HepG2 (cell line): Measurements from ENCODE around the gene KCNK6.

Experiments used
- ATF3 ChIP-seq: sonication (generic); formaldehyde crosslinking; IDR thresholded peaks from 2 replicates; pipeline ENCODE4 v1.4.0; 2020; ENCODE audit warnings: missing genetic modification reagents
- ETS1 ChIP-seq: sonication (generic); formaldehyde crosslinking; IDR thresholded peaks from 2 replicates; pipeline ENCODE4 v1.4.0; 2020; ENCODE audit warnings: missing genetic modification reagents
- GLI4 ChIP-seq: sonication (generic); formaldehyde crosslinking; IDR thresholded peaks from 2 replicates; pipeline ENCODE4 v1.5.1; 2020; ENCODE audit warnings: missing genetic modification reagents, mild to moderate bottlenecking, moderate library complexity, borderline replicate concordance
- KAT8 ChIP-seq: IDR thresholded peaks from 2 replicates; pipeline ENCODE4 v1.6.1; 2016; ENCODE audit warnings: missing genetic modification reagents, missing compliant biosample characterization
- RBAK ChIP-seq: sonication (generic); formaldehyde crosslinking; IDR thresholded peaks from 2 replicates; pipeline ENCODE4 v1.5.1; 2020; ENCODE audit warnings: mild to moderate bottlenecking, missing genetic modification reagents
- SSRP1 ChIP-seq: IDR thresholded peaks from 2 replicates; pipeline ENCODE4 v1.6.1; 2016; ENCODE audit warnings: control low read depth
- ZNF224 ChIP-seq: sonication (generic); formaldehyde crosslinking; IDR thresholded peaks from 2 replicates; pipeline ENCODE4 v1.5.0; 2020; ENCODE audit warnings: mild to moderate bottlenecking, missing genetic modification reagents
- ZNF776 ChIP-seq: sonication (generic); formaldehyde crosslinking; IDR thresholded peaks from 2 replicates; pipeline ENCODE4 v1.4.0; 2020; ENCODE audit warnings: mild to moderate bottlenecking, missing genetic modification reagents

- TF ChIP-seq SSRP1 (CRISPR knock-in tag) (no peak), GLI4 (CRISPR knock-in tag) (no peak), ZNF776 (CRISPR knock-in tag) (no peak), RBAK (CRISPR knock-in tag) (no peak), ATF3 (CRISPR knock-in tag) (no peak), KAT8 (no peak), ZNF224 (CRISPR knock-in tag) (no peak), ETS1 (no peak)
Measured at GRCh38 chr19:38310279-38310670, 9.4 kb upstream of the KCNK6 start.
